ENCODE data around the gene DLEC1.

DNA sequence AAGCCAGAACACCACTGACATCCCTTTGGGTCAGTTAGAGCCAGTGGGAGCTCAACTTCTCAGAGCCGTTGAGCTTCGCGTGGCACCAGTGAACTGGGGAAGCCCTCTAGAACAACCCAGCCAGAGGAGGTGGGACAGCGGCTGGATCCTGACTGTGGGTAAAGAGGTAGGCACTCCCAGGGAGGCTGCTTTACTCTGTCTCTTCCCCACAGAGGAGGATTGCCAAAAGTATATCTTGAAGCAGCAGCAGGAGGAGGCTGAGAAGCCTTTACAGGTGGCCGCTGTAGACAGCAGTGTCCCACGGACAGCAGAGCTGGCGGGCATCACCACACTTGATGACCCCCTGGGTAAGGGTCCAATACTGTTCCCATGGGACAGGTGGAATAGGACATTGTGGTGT lies 100.6 kb downstream of the DLEC1 start:
- TF ChIP-seq, protein P1, sequence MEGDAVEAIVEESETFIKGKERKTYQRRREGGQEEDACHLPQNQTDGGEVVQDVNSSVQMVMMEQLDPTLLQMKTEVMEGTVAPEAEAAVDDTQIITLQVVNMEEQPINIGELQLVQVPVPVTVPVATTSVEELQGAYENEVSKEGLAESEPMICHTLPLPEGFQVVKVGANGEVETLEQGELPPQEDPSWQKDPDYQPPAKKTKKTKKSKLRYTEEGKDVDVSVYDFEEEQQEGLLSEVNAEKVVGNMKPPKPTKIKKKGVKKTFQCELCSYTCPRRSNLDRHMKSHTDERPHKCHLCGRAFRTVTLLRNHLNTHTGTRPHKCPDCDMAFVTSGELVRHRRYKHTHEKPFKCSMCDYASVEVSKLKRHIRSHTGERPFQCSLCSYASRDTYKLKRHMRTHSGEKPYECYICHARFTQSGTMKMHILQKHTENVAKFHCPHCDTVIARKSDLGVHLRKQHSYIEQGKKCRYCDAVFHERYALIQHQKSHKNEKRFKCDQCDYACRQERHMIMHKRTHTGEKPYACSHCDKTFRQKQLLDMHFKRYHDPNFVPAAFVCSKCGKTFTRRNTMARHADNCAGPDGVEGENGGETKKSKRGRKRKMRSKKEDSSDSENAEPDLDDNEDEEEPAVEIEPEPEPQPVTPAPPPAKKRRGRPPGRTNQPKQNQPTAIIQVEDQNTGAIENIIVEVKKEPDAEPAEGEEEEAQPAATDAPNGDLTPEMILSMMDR (IDR thresholded peaks at IDR 0.05), result no peak
- TF ChIP-seq POLR2A (IDR thresholded peaks at IDR 0.05) (no peak), POLR2AphosphoS5 (IDR thresholded peaks at IDR 0.05) (no peak)

Data from suprapubic skin (tissue), 4 donors.